GM13977 (cell line): Measurements from ENCODE around the gene AFAP1.

Source experiments
- DNase-seq: peaks from one replicate; pipeline ENCODE4 v3.0.0; 2012; ENCODE audit warnings: low spot score
- in situ Hi-C: fragments of 300-500 bp; cut with MboI; formaldehyde crosslinking; loops from one replicate; pipeline ENCODE4 v1.12.0; 2022; ENCODE audit warnings: low sequenced_read_pairs, low pct_unique_long_range_greater_than_20kb, mixed read lengths, inconsistent platforms; ENCODE audit not compliant: unreplicated experiment
- TF ChIP-seq, protein P1 (sequence below): IDR thresholded peaks from 2 replicates; pipeline ENCODE4 v1.5.1; 2012; ENCODE audit warnings: mild to moderate bottlenecking, control low read depth; ENCODE audit not compliant: insufficient read depth; ENCODE audit errors: extremely low read depth, missing control alignments

AFAP1 gene

GRCh38 chr4:7971159-7971631, 31.5 kb upstream of the AFAP1 start:
- DNase-seq, result no peak
- TF ChIP-seq, protein P1, sequence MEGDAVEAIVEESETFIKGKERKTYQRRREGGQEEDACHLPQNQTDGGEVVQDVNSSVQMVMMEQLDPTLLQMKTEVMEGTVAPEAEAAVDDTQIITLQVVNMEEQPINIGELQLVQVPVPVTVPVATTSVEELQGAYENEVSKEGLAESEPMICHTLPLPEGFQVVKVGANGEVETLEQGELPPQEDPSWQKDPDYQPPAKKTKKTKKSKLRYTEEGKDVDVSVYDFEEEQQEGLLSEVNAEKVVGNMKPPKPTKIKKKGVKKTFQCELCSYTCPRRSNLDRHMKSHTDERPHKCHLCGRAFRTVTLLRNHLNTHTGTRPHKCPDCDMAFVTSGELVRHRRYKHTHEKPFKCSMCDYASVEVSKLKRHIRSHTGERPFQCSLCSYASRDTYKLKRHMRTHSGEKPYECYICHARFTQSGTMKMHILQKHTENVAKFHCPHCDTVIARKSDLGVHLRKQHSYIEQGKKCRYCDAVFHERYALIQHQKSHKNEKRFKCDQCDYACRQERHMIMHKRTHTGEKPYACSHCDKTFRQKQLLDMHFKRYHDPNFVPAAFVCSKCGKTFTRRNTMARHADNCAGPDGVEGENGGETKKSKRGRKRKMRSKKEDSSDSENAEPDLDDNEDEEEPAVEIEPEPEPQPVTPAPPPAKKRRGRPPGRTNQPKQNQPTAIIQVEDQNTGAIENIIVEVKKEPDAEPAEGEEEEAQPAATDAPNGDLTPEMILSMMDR, result no peak
- in situ Hi-C loops, result no loop called here

DNA sequence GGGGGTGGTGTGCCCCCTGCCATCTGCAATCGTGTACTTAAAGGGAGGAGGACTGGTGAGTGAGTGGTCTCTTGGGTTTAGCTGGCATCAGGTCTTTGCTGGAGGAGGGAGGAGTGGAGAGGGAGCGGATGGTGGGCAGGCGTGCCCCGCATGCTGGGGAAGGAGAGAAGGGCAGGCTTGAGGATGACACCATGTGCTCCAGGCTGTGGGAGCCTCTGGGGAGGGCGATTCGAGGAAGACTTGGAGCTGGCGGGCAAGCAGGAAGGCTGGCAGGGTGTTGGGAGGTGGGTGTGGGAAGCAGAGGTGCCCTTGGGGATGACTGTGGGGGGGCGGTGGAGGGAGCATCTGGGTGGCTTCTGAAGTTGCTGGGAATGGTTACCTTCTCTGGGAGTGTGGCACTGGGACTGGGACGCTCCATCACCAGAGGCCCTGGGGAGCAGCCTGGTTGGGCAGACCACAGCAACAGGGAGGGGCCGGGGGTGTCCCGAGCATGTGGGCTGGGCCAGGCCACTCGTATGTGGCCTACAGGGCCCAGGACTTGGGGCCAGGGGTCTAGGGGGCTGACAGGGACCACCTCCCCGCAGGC, 30.8 kb upstream of the AFAP1 start:
- TF ChIP-seq, protein P1, result no peak
- DNase-seq, result peak; percentile 26
- in situ Hi-C loops, result no loop called here

DNA sequence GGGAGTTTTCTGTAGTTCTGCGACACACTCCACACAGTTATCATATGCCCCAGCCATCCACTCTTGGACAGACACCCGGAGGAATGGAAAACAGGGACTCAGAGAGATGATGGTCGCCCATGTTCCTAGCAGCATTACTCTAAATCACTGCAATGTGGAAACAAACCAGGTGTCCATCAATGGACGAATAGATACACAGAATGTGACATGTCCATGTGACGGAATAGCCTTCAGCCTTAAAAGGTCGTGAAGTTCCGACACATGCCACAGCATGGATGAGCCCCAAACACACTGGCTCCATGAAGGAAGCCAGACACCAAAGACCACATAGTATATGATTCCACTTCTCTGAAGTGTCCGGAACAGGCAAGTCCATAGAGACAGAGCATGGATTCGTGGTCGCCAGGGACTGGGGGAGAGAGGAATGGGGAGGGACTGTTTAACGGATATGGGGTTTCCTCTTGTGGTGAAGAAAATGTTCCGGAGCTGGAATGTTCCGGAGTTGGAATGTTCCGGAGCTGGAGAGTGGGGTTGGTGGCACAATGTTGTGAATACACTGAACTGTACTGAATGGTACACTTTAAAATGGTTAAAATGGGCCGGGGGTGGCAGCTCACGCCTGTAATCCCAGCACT, 28.7 kb upstream of the AFAP1 start:
- in situ Hi-C loops, result no loop called here
- DNase-seq, result no peak
- TF ChIP-seq, protein P1, result no peak

- TF ChIP-seq, protein P1, result no peak
- no peak for DNase-seq
- in situ Hi-C loops, result no loop called here
Observed at GRCh38 chr4:7967501-7968261, 28.0 kb upstream of the AFAP1 start.

DNA sequence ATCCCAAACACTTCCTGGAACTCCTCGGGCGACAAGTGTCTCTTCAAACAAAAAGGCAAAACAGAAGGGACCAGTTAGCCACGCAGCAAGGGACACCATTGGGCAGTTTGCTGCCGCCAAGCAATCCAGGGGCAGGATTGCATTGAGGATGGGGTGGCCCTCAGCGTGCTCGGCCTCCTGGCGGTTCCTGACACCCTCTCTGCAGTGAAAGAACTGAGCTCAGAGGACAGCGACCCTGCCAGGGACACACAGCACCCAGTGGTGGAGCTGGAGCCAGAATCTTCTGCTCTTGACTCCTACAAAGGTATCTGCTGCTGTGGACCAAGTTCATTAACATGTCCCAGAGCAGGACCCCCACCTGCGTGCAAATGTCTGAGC, 27.4 kb upstream of the AFAP1 start:
- TF ChIP-seq, protein P1, result no peak
- no peak for DNase-seq
- in situ Hi-C loops, result no loop called here

DNA sequence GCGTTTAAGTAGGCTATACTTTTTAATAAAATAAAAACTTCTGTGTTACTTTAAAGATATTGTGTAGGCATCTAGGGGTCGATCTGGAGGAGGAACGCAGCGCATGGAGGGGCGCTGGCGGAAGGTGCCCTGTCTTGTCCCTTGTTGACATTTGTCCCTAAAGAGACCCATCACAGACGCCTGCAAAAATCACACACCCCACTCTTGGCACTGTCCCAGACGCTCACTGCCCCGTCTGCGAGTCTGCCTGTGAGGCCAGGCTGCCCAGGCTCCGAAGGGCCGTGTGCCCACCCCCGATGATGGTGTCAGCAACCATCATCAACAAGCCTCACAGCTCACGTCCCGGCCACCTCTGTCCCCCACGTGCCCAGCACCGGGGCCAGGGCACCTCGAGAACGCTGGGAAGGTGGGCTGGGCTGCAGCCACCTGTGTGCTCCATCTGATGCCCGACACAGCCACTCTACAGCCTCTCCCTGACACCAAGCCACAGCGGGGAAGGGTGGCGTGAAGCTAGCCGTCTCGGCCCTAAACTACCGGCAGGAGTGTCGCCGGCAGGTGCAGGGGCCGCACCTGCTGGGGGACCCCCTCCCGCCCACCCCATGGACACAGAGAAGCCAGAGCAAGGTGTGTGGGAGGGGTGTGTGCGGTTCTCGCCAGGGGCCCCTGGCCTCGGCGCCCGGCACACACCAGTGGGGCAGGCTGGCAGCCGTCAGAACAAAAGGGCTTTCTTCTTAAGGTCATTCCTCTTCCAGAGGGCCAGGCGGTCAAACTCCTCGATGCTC, 26.8 kb upstream of the AFAP1 start:
- TF ChIP-seq, protein P1, result no peak
- DNase-seq, result no peak
- in situ Hi-C loops, result no loop called here
